Measurements from ENCODE around the gene PLBD1.

GRCh38 chr12:14577344-14577743 is 9.7 kb upstream of the PLBD1 start:
- no peak for TF ChIP-seq POLR2A (IDR thresholded peaks at IDR 0.05)
- TF ChIP-seq, protein P1, sequence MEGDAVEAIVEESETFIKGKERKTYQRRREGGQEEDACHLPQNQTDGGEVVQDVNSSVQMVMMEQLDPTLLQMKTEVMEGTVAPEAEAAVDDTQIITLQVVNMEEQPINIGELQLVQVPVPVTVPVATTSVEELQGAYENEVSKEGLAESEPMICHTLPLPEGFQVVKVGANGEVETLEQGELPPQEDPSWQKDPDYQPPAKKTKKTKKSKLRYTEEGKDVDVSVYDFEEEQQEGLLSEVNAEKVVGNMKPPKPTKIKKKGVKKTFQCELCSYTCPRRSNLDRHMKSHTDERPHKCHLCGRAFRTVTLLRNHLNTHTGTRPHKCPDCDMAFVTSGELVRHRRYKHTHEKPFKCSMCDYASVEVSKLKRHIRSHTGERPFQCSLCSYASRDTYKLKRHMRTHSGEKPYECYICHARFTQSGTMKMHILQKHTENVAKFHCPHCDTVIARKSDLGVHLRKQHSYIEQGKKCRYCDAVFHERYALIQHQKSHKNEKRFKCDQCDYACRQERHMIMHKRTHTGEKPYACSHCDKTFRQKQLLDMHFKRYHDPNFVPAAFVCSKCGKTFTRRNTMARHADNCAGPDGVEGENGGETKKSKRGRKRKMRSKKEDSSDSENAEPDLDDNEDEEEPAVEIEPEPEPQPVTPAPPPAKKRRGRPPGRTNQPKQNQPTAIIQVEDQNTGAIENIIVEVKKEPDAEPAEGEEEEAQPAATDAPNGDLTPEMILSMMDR (IDR thresholded peaks at IDR 0.05) = no peak
